ENCODE data around the gene ZC3HAV1. TPM values are rescaled to one million over a fixed set of nuclear protein-coding genes. Genes with fewer than 3 reads are reported as not detected.
A peak's percentile ranks its signal among the peaks of the same experiment; 100 is the strongest.

The ZC3HAV1 gene
- total and polyA plus RNA-seq, 9 of the 15 experiments (the other 6 are each of a cell fraction or from before 2014, with no cell fraction given): 11.9 to 40.5 (median 23.9) TPM

- TF ChIP-seq RERE (CRISPR knock-in tag; IDR thresholded peaks at IDR 0.05; ENCODE audit: borderline replicate concordance) (no peak), ZNF121 (CRISPR knock-in tag; conservative IDR thresholded peaks at IDR 0.05) (no peak), ZNF717 (CRISPR knock-in tag; IDR thresholded peaks at IDR 0.05) (peak; percentile 81; the same call in 1 of the 2 replicates), PHB (CRISPR knock-in tag; IDR thresholded peaks at IDR 0.05) (no peak), ESRRB (CRISPR knock-in tag; IDR thresholded peaks at IDR 0.05; ENCODE audit: borderline replicate concordance) (peak; percentile 80; the same call in 1 of the 2 replicates), SNAPC5 (CRISPR knock-in tag; IDR thresholded peaks at IDR 0.05) (0 out of 2 replicates have a peak, but pooled peaks have one; percentile 37), ZNF766 (CRISPR knock-in tag; conservative IDR thresholded peaks at IDR 0.05) (peak; percentile 99), COPS2 (conservative IDR thresholded peaks at IDR 0.05) (no peak), BDP1 (IDR thresholded peaks at IDR 0.05; ENCODE audit: insufficient read depth, insufficient read length) (no peak), ZC3H8 (IDR thresholded peaks at IDR 0.05) (no peak), GTF2F1 (IDR thresholded peaks at IDR 0.05; ENCODE audit: low read depth, low read length) (no peak), CBX1 (IDR thresholded peaks at IDR 0.05; ENCODE audit: low read depth) (no peak), FOSL1 (tag; conservative IDR thresholded peaks at IDR 0.05) (no peak), NONO (IDR thresholded peaks at IDR 0.05; ENCODE audit: low read depth in 2 of 2, low read length in 1 of 2) (no peak), FOXA1 (IDR thresholded peaks at IDR 0.05; ENCODE audit: borderline replicate concordance) (no peak), ZNF133 (CRISPR knock-in tag; IDR thresholded peaks at IDR 0.05) (peak; percentile 96), ZNF695 (CRISPR knock-in tag; IDR thresholded peaks at IDR 0.05) (peak; percentile 94), ZNF384 (IDR thresholded peaks at IDR 0.05; ENCODE audit: low read depth, low read length) (no peak), ELF2 (CRISPR knock-in tag; IDR thresholded peaks at IDR 0.05) (peak; percentile 92), KDM5B (IDR thresholded peaks at IDR 0.05; ENCODE audit: insufficient replicate concordance, low read depth, low read length) (no peak), ZNF232 (CRISPR knock-in tag; IDR thresholded peaks at IDR 0.05) (no peak), RNF2 (IDR thresholded peaks at IDR 0.05) (no peak), ZFP1 (CRISPR knock-in tag; IDR thresholded peaks at IDR 0.05) (peak; percentile 96)
These were observed 17.3 kb downstream of the ZC3HAV1 start (continued) for GRCh38 chr7:139092090-139092796.

All from K562 (cell line).